Right lobe of liver (tissue), 4 donors: ENCODE measurements around the gene VWA7.

Source experiments
- CTCF ChIP-seq, 4 donors: fragments of 200-600 bp in 3 of 4; fragments of 450-650 bp in 1 of 4; IDR thresholded peaks; one replicate each; pipeline versions ENCODE4 v1.5.1 to v1.8.0; 2016 to 2022; ENCODE audit warnings: antibody characterized with exemption in 4 of 4, mild to moderate bottlenecking in 2 of 4
- POLR2A ChIP-seq: fragments of 450-650 bp; IDR thresholded peaks from one replicate; pipeline ENCODE4 v1.6.1; 2017; ENCODE audit warnings: antibody characterized with exemption, mild to moderate bottlenecking
- donor health status: DM: no; HTN: no; CAD: no.
- donor health status: DM: no; HTN: no; CAD: no.
- donor health status: DM: no; HTN: yes; CAD: no.

GRCh38 chr6:31794866-31795615, 17.9 kb upstream of the VWA7 start:
- no peak for TF ChIP-seq POLR2A
- no peak for TF ChIP-seq CTCF (IDR thresholded peaks at IDR 0.05)
